Measurements from ENCODE around the gene SRCAP.

Gene SRCAP

DNA sequence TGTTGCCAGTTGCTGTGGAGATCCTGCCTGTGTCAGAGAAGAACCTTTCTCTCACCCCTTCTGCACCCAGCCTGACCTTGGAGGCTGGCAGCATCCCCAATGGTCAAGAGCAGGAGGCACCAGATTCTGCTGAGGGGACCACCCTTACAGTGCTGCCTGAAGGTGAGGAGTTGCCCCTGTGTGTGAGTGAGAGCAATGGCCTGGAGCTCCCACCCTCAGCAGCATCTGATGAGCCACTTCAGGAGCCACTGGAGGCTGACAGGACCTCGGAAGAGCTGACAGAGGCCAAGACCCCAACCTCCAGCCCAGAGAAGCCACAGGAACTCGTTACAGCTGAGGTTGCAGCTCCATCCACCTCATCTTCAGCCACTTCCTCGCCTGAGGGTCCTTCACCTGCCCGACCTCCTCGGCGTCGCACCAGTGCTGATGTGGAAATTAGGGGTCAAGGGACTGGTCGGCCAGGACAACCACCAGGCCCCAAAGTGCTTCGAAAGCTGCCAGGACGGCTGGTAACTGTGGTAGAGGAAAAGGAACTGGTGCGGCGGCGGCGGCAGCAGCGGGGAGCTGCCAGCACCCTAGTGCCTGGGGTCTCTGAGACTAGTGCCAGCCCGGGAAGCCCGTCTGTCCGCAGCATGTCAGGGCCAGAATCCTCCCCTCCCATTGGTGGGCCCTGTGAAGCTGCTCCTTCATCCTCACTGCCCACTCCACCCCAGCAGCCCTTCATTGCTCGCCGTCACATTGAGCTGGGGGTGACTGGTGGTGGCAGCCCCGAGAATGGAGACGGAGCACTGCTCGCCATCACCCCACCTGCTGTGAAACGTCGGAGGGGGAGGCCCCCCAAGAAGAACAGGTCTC is 39.0 kb downstream of the SRCAP start:
- no peak for DNase-seq

DNA sequence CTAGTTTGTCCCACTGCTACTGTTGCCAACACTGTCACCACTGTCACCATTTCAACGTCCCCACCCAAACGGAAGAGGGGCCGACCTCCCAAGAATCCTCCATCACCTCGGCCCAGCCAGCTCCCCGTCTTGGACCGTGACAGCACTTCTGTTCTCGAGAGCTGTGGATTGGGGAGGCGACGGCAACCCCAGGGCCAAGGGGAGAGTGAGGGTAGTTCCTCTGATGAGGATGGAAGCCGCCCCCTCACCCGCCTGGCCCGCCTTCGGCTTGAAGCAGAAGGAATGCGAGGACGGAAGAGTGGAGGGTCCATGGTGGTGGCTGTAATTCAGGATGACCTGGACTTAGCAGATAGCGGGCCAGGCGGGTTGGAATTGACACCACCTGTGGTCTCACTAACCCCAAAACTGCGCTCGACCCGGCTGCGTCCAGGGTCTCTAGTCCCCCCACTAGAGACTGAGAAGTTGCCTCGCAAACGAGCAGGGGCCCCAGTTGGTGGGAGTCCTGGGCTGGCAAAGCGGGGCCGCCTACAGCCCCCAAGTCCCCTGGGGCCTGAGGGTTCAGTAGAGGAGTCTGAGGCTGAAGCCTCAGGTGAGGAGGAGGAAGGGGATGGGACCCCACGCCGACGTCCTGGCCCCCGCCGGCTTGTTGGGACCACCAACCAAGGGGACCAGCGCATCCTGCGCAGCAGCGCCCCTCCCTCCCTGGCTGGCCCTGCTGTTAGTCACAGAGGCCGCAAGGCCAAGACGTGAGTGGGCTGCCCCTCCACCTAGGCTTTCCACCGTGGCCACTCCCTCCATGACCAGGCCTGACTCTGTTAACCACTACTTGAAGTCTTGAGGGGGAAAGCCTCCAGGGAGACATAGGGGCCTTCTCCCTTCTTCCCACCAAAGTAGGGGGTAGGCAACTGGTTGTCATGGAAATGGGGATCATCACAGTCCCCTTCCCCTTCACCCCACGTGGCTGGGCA is 40.3 kb downstream of the SRCAP start:
- no peak for DNase-seq

DNA sequence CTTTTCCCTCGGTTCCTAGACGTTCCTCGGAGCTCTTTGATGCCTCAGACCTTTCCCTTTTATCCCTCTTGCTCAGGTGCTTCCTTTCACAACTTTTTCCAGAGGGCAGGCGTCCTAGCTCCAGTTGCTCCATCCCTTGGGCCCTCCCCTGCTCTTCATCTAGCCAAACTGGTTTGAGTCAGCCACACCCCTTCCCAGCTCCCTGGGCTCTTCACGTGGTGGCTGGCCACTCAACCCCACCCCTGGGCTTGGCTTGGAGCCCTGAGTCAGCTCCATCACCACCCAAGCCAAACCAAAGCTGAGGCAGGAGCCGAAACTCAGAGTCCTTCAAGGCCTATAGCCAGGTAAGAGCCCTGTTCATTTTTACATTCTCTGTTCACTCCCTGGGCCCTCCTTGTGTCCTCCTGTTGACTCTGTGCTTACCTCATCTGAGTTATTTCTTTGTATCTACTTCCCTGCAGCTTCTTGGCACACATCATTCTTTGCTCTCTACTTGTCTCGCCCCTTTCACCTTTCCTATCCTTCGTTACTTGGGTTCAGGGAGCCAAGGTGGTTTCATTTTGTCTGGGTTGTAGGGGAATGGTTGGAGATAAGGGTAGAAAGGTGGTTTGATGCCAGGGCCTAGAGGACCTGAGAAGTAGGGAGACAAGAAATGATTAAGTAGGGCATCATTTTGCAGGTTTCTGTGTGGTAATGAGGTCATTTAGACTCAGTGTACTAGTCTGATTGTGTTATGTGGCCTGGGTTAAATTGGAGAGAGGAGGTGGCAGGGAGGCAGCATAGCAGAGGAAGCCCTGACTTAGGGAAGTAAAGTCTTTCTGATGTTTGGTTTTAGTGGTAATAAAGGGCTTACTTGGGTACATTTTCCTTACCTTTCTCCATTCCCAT is 41.6 kb downstream of the SRCAP start:
- no peak for DNase-seq

- DNase-seq, result no peak
These were observed 42.5 kb downstream of the SRCAP start for GRCh38 chr16:30741461-30741914.

- DNase-seq, result no peak
These were observed 44.7 kb downstream of the SRCAP start for GRCh38 chr16:30743716-30744115.

DNA sequence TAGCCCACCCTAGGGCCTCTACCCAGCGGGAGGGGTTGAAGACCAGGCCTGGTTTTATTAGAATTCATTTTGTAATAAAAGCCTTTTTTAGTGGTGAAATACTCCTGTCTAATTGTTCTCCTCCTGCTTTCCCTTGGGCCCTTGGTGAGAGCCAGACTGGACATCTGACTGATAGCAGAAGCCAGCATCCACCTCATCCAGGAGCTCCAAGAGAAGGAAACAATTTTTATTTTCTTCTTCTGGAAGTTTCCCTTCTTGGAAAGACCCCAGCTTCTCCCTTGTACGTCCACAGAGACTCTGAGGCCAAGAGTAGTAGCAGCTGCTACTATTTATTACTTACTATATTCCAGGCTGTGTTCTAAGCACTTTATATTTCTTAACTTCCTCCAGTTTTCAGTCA is 45.2 kb downstream of the SRCAP start:
- DNase-seq, result no peak

DNA sequence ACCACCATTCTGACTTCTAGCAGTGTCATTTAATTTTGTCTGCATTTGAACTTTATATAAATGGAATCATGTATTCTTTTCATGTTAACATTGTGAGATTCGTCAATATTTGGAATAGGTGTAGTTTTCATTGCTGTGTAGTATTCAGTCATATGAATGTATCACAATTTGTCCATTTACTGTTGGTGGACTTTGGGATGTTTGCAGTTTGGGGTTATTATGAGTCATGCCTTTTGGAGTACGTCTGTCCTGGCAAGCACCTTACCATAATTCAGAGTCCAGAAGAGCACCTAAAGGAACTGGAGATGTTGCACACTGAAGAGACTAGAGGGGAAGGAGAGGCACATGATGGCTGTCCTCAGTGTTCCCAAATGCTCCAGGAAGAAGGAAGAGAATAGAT is 46.1 kb downstream of the SRCAP start:
- no peak for DNase-seq

GRCh38 chr16:30746638-30747175 is 47.7 kb downstream of the SRCAP start:
- DNase-seq, result no peak

DNA sequence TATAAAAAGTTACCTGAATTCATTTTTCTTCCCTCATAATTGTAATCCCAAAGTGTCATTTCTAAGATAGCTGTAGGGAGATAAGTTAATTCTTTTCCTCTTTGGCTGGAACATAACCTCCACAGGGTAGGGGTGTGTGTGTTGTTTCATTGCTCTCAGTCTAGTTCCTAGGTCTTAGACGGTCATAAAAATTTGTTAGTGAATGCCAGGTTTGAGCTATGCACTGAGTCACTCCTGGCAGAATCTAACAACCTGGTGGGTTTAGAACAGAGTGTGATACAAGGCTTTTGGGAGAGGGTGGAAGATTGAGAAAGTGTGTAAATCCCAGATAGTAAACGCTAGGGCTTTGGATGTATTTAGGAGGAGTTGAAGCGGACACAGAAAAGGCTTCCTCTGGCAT is 48.4 kb downstream of the SRCAP start:
- DNase-seq, result no peak

GRCh38 chr16:30747799-30748633 is 49.0 kb downstream of the SRCAP start, which contains the start of gene PHKG2:
Gene PHKG2 (plus strand): TSS chr16:30748425. CDS start chr16:30748821, 396 bp downstream.
- DNase-seq, result peak; percentile 89 to 99 (median 95)

GRCh38 chr16:30748634-30749445 is 49.9 kb downstream of the SRCAP start:
- DNase-seq, result peak in 1 of 5 experiments; percentile 37

DNA sequence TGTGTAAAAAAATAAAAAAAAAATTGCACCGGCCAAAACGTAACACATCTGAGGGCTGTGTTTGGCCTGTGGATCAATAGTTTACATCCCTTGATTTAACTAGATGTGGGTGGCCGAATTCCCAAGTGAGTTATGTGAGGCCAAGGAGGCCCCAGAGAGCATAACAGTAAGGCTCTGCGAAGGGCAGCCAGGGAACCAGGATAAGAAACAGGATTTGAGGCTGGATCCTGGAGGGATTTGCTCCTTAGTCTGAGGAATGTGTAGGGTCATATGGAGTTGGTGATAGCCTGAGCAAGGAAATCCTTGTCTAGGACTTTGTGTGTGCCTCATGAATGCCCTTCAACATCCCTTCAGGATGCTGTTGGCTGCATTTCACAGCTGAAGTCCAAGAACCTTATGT is 51.2 kb downstream of the SRCAP start:
- no peak for DNase-seq

GRCh38 chr16:30750876-30751465 is 52.0 kb downstream of the SRCAP start:
- DNase-seq, result no peak

GRCh38 chr16:30753596-30753995 is 54.6 kb downstream of the SRCAP start:
- no peak for DNase-seq

GRCh38 chr16:30755955-30756780 is 57.2 kb downstream of the SRCAP start:
- DNase-seq, result no peak

DNA sequence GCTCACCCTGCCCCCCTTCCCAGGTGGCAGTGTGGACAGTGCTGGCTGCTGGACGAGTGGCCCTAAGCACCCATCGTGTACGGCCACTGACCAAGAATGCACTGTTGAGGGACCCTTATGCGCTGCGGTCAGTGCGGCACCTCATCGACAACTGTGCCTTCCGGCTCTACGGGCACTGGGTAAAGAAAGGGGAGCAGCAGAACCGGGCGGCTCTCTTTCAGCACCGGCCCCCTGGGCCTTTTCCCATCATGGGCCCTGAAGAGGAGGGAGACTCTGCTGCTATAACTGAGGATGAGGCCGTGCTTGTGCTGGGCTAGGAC is 57.8 kb downstream of the SRCAP start:
- DNase-seq, result no peak

- no peak for DNase-seq
These were observed 58.3 kb downstream of the SRCAP start for GRCh38 chr16:30757316-30757715.

DNA sequence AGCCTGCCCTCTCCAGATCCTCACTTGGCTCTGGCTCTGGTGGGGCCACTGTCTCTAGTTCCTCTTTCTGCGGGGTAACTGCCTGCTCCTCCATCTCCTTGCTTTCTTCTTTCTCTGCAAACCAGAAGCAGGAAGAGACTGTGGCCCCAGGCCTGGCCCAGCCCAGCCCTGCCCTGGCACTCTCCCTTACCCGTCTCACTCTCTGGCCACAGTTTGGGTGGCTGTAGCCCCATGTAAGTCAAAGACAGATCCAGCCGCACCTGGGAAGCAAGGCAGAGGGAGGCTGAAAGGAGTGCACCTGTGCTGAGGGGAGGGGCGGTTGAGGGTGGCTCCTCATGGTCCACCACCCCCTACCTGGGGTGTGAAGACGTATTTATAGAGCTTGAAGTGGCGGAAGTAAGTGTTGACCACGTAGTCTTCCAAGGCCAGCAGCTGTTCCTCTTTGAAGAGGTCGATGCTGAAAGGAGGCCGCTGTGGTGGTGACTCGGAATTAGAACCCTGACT is 60.1 kb downstream of the SRCAP start:
- DNase-seq, result no peak

Measured in T-helper 2 cell (primary cell).